ENCODE measurements around the gene PXYLP1.

PXYLP1 gene

DNA sequence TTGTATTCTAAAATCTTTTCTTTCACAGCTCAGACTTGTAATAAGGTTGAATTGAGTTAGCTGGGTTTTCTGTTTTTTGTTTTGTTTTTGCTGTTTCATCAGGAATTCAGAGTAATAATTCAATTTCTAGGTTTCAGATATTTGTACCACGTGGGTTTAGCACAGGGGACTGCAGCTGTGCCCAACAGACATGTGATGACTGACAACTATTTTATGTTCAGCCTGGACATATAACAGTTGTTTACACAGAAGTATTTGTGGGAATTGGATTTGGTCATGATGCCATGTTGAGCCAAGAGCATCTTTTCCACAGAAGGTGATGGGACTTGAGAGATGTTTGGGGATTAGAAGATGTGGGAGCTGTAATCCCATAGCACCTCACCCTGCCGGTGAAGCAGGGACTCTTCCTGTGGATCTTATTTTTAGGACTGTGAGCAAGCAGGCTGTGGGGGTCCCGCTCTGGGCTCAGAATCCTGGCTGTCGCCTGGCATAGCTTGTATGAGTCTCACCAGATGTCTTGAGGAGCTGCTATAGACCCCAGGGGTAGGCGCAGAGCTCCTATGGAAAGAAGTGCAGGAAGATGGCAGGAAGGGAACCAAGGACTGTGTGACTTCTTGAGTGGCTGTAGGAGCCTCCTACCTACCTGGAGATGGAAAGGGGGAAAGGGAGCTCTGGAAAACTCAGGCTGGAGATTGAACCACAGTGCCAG lies 23.7 kb downstream of the PXYLP1 start:
- Histone ChIP-seq H3K27ac (ENCODE audit: low read length) (no peak overlapping the region), H3K4me3 (ENCODE audit: low read length) (no peak overlapping the region), H3K9ac (ENCODE audit: low read length) (no peak overlapping the region), H3K27me3 (ENCODE audit: control insufficient read depth, insufficient read depth, low read length) (no peaks in the 10 kb centered on the region), H3K9me3 (ENCODE audit: control insufficient read depth, low read depth, low read length) (no peaks in the 10 kb centered on the region), H3K36me3 (ENCODE audit: control insufficient read depth, low read depth, low read length) (no peaks in the 10 kb centered on the region), H3K4me1 (ENCODE audit: control insufficient read depth, low read depth, low read length) (peaks cover 3% of the 10 kb centered on the region)

DNA sequence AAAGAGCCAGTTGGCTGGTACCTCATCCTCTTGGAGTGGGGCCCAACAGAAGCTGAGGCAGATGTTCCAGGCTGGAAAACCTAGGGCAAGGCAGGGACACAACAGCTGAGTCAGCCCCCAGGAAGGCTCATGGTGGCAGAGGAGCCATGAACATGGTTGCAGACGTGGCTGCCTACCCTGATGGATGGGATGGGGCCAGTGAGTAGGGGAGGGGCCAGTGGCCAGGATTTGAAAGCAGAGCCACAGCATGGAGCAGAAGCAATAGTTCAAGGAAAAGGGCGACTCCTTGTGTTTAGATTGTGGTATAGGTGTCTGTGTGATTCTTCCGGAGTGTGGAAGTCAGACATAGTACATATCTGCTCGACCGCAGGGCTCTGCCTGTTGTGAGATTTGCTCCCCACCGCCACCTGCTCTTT lies 24.2 kb downstream of the PXYLP1 start:
- Histone ChIP-seq H3K4me3 (ENCODE audit: low read length) (no peak overlapping the region), H3K27me3 (ENCODE audit: control insufficient read depth, insufficient read depth, low read length) (no peaks in the 10 kb centered on the region), H3K9me3 (ENCODE audit: control insufficient read depth, low read depth, low read length) (no peaks in the 10 kb centered on the region), H3K36me3 (ENCODE audit: control insufficient read depth, low read depth, low read length) (no peaks in the 10 kb centered on the region), H3K27ac (ENCODE audit: low read length) (no peak overlapping the region), H3K9ac (ENCODE audit: low read length) (no peak overlapping the region), H3K4me1 (ENCODE audit: control insufficient read depth, low read depth, low read length) (peaks cover 3% of the 10 kb centered on the region)

GRCh38 chr3:141256820-141257219 lies 25.2 kb downstream of the PXYLP1 start:
- no peaks in the 10 kb centered on the region for H3K9me3 ChIP-seq (ENCODE audit: control insufficient read depth, low read depth, low read length)
- H3K27me3 ChIP-seq (ENCODE audit: control insufficient read depth, insufficient read depth, low read length) = no peaks in the 10 kb centered on the region
- no peak overlapping the region for H3K27ac ChIP-seq (ENCODE audit: low read length)
- peaks cover 7% of the 10 kb centered on the region for H3K36me3 ChIP-seq (ENCODE audit: control insufficient read depth, low read depth, low read length)
- no peak overlapping the region for H3K4me3 ChIP-seq (ENCODE audit: low read length)
- H3K4me1 ChIP-seq (ENCODE audit: control insufficient read depth, low read depth, low read length) = peaks cover 3% of the 10 kb centered on the region
- no peak overlapping the region for H3K9ac ChIP-seq (ENCODE audit: low read length)

GRCh38 chr3:141257961-141258360 lies 26.3 kb downstream of the PXYLP1 start:
- H3K9me3 ChIP-seq (ENCODE audit: control insufficient read depth, low read depth, low read length) = no peaks in the 10 kb centered on the region
- no peak overlapping the region for H3K9ac ChIP-seq (ENCODE audit: low read length)
- peaks cover 3% of the 10 kb centered on the region for H3K4me1 ChIP-seq (ENCODE audit: control insufficient read depth, low read depth, low read length)
- no peak overlapping the region for H3K4me3 ChIP-seq (ENCODE audit: low read length)
- H3K36me3 ChIP-seq (ENCODE audit: control insufficient read depth, low read depth, low read length) = peaks cover 11% of the 10 kb centered on the region
- no peak overlapping the region for H3K27ac ChIP-seq (ENCODE audit: low read length)
- no peaks in the 10 kb centered on the region for H3K27me3 ChIP-seq (ENCODE audit: control insufficient read depth, insufficient read depth, low read length)

DNA sequence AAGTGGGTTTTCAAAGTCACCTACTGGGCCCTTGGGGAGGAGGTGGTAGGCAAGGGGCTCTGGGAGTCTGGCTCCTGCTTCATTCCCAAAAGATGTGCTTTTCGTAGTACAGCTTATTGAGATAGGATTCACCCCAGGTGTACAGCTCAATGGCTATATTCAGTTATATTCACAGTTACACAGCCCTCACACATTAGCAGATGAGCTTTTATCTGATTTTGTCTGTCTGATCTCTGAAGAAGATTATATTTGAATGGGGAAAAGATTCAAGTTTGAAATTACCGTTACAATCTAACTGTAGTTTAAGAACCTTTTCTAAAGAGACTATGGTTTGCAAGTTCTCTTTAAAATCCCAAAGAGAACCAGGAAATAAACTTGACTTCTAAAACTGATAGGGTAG lies 27.3 kb downstream of the PXYLP1 start:
- no peak overlapping the region for H3K27ac ChIP-seq (ENCODE audit: low read length)
- no peak overlapping the region for H3K4me3 ChIP-seq (ENCODE audit: low read length)
- no peak overlapping the region for H3K9ac ChIP-seq (ENCODE audit: low read length)
- peaks cover 3% of the 10 kb centered on the region for H3K4me1 ChIP-seq (ENCODE audit: control insufficient read depth, low read depth, low read length)
- no peaks in the 10 kb centered on the region for H3K9me3 ChIP-seq (ENCODE audit: control insufficient read depth, low read depth, low read length)
- no peaks in the 10 kb centered on the region for H3K27me3 ChIP-seq (ENCODE audit: control insufficient read depth, insufficient read depth, low read length)
- peaks cover 11% of the 10 kb centered on the region for H3K36me3 ChIP-seq (ENCODE audit: control insufficient read depth, low read depth, low read length)

- no peaks in the 10 kb centered on the region for H3K9me3 ChIP-seq (ENCODE audit: control insufficient read depth, low read depth, low read length)
- no peak overlapping the region for H3K4me3 ChIP-seq (ENCODE audit: low read length)
- no peak overlapping the region for H3K27ac ChIP-seq (ENCODE audit: low read length)
- H3K27me3 ChIP-seq (ENCODE audit: control insufficient read depth, insufficient read depth, low read length) = no peaks in the 10 kb centered on the region
- H3K4me1 ChIP-seq (ENCODE audit: control insufficient read depth, low read depth, low read length) = no peaks in the 10 kb centered on the region
- peaks cover 15% of the 10 kb centered on the region for H3K36me3 ChIP-seq (ENCODE audit: control insufficient read depth, low read depth, low read length)
- no peak overlapping the region for H3K9ac ChIP-seq (ENCODE audit: low read length)
Measured at GRCh38 chr3:141259821-141260629, 28.4 kb downstream of the PXYLP1 start.

GRCh38 chr3:141260630-141260927 lies 29.0 kb downstream of the PXYLP1 start:
- Histone ChIP-seq H3K4me1 (ENCODE audit: control insufficient read depth, low read depth, low read length) (no peaks in the 10 kb centered on the region), H3K36me3 (ENCODE audit: control insufficient read depth, low read depth, low read length) (peaks cover 15% of the 10 kb centered on the region), H3K4me3 (ENCODE audit: low read length) (no peak overlapping the region), H3K9ac (ENCODE audit: low read length) (no peak overlapping the region), H3K27me3 (ENCODE audit: control insufficient read depth, insufficient read depth, low read length) (no peaks in the 10 kb centered on the region), H3K27ac (ENCODE audit: low read length) (no peak overlapping the region), H3K9me3 (ENCODE audit: control insufficient read depth, low read depth, low read length) (no peaks in the 10 kb centered on the region)

DNA sequence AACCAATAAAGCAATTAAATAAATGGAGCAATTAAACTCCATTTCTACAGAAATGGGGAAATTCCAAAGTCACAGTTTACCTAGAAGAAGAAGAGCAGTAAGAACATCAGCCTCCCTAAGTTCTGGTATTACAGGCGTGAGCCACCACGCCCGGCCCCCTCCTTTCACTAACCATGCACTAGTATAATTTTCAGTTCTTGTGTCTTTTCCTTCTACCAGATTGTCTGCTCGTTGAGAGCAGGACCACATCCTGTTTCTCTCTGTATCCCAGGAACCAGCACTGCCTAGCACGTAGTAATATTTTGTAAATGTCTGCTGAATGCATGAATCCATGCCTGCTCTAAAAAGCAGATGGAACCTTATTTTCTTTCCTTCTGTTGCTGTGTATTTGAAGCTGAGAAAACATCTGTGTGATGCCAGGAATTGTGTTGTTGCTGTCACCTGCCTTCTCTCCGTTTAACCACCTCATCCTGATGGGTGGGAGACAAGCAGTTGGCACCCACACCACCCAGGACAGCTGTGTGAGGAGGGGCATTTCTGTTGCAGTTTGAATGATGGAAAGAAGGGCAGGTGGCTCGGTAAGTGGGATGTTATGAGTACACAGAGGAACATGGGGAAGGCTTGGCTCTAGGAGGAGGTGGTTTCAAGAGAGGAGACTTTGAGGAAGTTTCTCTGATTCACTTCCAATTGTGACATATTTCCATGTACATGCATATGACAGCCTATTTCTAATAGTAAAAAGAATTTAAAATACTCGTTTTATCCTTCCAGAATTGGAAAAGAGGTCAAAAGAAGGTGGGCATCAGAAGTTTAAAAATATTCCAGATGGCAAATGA lies 30.1 kb downstream of the PXYLP1 start:
- no peak overlapping the region for H3K27ac ChIP-seq (ENCODE audit: low read length)
- H3K9ac ChIP-seq (ENCODE audit: low read length) = no peak overlapping the region
- H3K27me3 ChIP-seq (ENCODE audit: control insufficient read depth, insufficient read depth, low read length) = no peaks in the 10 kb centered on the region
- no peak overlapping the region for H3K4me3 ChIP-seq (ENCODE audit: low read length)
- H3K36me3 ChIP-seq (ENCODE audit: control insufficient read depth, low read depth, low read length) = peaks cover 15% of the 10 kb centered on the region
- no peaks in the 10 kb centered on the region for H3K4me1 ChIP-seq (ENCODE audit: control insufficient read depth, low read depth, low read length)
- H3K9me3 ChIP-seq (ENCODE audit: control insufficient read depth, low read depth, low read length) = no peaks in the 10 kb centered on the region

GRCh38 chr3:141262308-141262705 lies 30.7 kb downstream of the PXYLP1 start:
- H3K9ac ChIP-seq (ENCODE audit: low read length) = no peak overlapping the region
- H3K4me1 ChIP-seq (ENCODE audit: control insufficient read depth, low read depth, low read length) = no peaks in the 10 kb centered on the region
- H3K27ac ChIP-seq (ENCODE audit: low read length) = no peak overlapping the region
- no peaks in the 10 kb centered on the region for H3K9me3 ChIP-seq (ENCODE audit: control insufficient read depth, low read depth, low read length)
- no peaks in the 10 kb centered on the region for H3K27me3 ChIP-seq (ENCODE audit: control insufficient read depth, insufficient read depth, low read length)
- H3K36me3 ChIP-seq (ENCODE audit: control insufficient read depth, low read depth, low read length) = peaks cover 15% of the 10 kb centered on the region
- no peak overlapping the region for H3K4me3 ChIP-seq (ENCODE audit: low read length)

DNA sequence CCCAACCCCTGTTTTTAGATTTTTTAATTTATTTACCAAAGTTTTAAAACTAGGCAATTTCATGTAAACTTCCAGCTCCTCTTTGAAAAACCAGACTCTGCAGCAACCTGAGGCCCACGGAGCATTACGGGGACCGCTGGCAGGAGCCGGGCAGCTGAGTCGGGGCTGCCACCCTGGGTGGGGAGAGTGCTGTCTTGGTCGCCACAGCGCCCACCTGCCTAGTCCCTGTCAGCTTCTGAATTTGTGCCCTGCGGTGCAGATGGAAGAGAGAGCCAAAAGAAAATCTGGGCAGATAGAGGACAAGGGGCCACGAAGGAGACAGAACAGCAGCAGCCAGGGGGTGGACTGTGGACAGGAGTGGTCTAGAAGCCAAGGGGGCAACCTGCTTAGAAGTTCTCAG lies 34.6 kb downstream of the PXYLP1 start:
- H3K27me3 ChIP-seq (ENCODE audit: control insufficient read depth, insufficient read depth, low read length) = no peaks in the 10 kb centered on the region
- H3K36me3 ChIP-seq (ENCODE audit: control insufficient read depth, low read depth, low read length) = peaks cover 16% of the 10 kb centered on the region
- no peaks in the 10 kb centered on the region for H3K4me1 ChIP-seq (ENCODE audit: control insufficient read depth, low read depth, low read length)
- H3K27ac ChIP-seq (ENCODE audit: low read length) = no peak overlapping the region
- H3K9ac ChIP-seq (ENCODE audit: low read length) = no peak overlapping the region
- H3K4me3 ChIP-seq (ENCODE audit: low read length) = no peak overlapping the region
- H3K9me3 ChIP-seq (ENCODE audit: control insufficient read depth, low read depth, low read length) = no peaks in the 10 kb centered on the region

DNA sequence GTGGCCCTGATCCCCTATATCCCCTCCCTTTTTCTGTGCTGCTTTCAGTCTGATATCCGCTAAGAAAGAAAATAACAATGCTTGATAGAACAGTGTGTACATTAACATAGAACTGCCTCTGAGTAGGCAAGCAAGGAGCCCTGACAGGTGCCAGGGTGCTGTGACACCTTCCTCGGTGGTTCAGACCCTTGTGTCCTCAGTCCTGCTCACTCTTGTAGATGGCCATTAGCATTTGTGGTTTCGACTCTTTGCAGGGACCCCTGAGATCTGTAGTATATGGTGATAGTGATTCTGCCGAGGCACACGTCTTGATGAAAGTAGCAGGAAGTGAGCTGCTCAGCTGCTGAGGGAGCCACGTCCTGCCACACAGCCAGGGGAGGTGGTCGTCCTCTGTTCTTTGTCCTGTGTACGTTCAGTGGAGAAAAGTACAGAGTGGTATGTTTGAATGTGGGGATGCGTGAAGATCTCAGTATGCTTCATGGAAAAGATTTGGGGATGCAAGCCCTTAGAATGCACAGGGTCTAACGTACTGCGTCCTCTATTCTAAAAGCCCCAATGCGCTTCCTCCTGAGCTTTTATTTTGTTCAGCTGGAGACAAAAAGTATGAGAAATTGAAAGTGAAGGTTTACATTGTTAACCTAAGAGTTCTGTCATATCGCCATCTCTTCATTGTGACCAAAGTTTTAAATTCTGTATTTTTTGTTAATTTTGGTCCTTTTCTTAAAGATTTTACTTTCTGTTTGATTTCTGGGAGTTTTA lies 35.4 kb downstream of the PXYLP1 start:
- no peaks in the 10 kb centered on the region for H3K4me1 ChIP-seq (ENCODE audit: control insufficient read depth, low read depth, low read length)
- H3K36me3 ChIP-seq (ENCODE audit: control insufficient read depth, low read depth, low read length) = peaks cover 12% of the 10 kb centered on the region
- no peak overlapping the region for H3K27ac ChIP-seq (ENCODE audit: low read length)
- no peaks in the 10 kb centered on the region for H3K27me3 ChIP-seq (ENCODE audit: control insufficient read depth, insufficient read depth, low read length)
- no peak overlapping the region for H3K9ac ChIP-seq (ENCODE audit: low read length)
- H3K9me3 ChIP-seq (ENCODE audit: control insufficient read depth, low read depth, low read length) = no peaks in the 10 kb centered on the region
- H3K4me3 ChIP-seq (ENCODE audit: low read length) = no peak overlapping the region

All from iPS-18a (cell line).